Right lobe of liver (tissue), 4 donors: ENCODE data around the gene SCYL2.
"Not testable (repeated sequence)": the region's sequence is repeated elsewhere in the genome, so short reads cannot be mapped to it uniquely, and the experiment has no call there.

Experiments
- POLR2A ChIP-seq: fragments of 450-650 bp; IDR thresholded peaks from one replicate; pipeline ENCODE4 v1.6.1; 2017; ENCODE audit warnings: antibody characterized with exemption, mild to moderate bottlenecking
- TF ChIP-seq, protein P1 (sequence below), 4 donors: fragments of 200-600 bp in 3 of 4; fragments of 450-650 bp in 1 of 4; IDR thresholded peaks; one replicate each; pipeline versions ENCODE4 v1.5.1 to v1.8.0; 2016 to 2022; ENCODE audit warnings: antibody characterized with exemption in 4 of 4, mild to moderate bottlenecking in 2 of 4
- donor health status: DM: no; HTN: no; CAD: no.
- donor health status: DM: no; HTN: no; CAD: no.
- donor health status: DM: no; HTN: yes; CAD: no.

DNA sequence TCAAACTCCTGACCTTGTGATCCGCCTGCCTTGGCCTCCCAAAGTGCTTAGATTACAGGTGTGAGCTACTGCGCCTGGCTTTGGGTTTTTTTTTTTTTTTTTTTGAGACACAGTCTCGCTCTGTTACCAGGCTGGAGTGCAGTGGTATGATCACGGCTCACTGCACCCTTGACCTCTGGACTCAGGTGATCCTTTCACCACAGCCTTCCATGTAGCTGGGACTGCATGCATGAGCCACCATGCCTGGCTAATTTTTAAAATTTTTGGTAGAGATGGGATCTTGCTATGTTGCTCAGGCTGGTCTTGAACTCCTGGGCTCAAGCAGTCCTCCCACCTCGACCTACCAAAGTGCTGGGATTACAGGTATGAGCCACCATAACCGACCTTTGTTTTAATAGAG, 44.8 kb upstream of the SCYL2 start:
- TF ChIP-seq, protein P1, sequence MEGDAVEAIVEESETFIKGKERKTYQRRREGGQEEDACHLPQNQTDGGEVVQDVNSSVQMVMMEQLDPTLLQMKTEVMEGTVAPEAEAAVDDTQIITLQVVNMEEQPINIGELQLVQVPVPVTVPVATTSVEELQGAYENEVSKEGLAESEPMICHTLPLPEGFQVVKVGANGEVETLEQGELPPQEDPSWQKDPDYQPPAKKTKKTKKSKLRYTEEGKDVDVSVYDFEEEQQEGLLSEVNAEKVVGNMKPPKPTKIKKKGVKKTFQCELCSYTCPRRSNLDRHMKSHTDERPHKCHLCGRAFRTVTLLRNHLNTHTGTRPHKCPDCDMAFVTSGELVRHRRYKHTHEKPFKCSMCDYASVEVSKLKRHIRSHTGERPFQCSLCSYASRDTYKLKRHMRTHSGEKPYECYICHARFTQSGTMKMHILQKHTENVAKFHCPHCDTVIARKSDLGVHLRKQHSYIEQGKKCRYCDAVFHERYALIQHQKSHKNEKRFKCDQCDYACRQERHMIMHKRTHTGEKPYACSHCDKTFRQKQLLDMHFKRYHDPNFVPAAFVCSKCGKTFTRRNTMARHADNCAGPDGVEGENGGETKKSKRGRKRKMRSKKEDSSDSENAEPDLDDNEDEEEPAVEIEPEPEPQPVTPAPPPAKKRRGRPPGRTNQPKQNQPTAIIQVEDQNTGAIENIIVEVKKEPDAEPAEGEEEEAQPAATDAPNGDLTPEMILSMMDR (IDR thresholded peaks at IDR 0.05), result not testable (repeated sequence)
- TF ChIP-seq POLR2A, result not testable (repeated sequence)
